Astrocyte (in vitro differentiated cells and primary cell): Measurements from ENCODE around the gene NLRP4. TPM values are rescaled to one million over a fixed set of nuclear protein-coding genes. Genes with fewer than 3 reads are reported as not detected.

Experiments used
- DNase-seq: peaks from one replicate; pipeline ENCODE4 v3.0.0-alpha.2; 2010; ENCODE audit warnings: low read depth
- FAIRE-seq: peaks from 2 replicates; lab custom pipeline; 2011; peaks lifted over from hg19 to GRCh38; lab: Jason Lieb, UNC
- H2AFZ ChIP-seq: 2 replicates; pipeline ENCODE4 v1.6.0; 2012; ENCODE audit warnings: low read depth, low read length, inconsistent platforms
- H3K27ac ChIP-seq: 2 replicates; pipeline ENCODE4 v1.5.1; 2011; ENCODE audit warnings: low read depth, low read length, inconsistent platforms
- H3K27me3 ChIP-seq: 2 replicates; pipeline ENCODE4 v1.6.0; 2011; ENCODE audit warnings: low read length, inconsistent platforms; ENCODE audit not compliant: insufficient read depth
- H3K36me3 ChIP-seq: 2 replicates; pipeline ENCODE4 v1.5.1; 2011; ENCODE audit warnings: low read length, inconsistent platforms; ENCODE audit not compliant: insufficient read depth
- H3K4me1 ChIP-seq: 2 replicates; pipeline ENCODE4 v1.5.1; 2011; ENCODE audit warnings: low read length, inconsistent platforms; ENCODE audit not compliant: insufficient read depth
- H3K4me2 ChIP-seq: 2 replicates; pipeline ENCODE4 v1.6.0; 2012; ENCODE audit warnings: low read length, inconsistent platforms
- H3K4me3 ChIP-seq: 2 replicates; pipeline ENCODE4 v1.5.1; 2011; ENCODE audit warnings: low read depth, mild to moderate bottlenecking, low read length, inconsistent platforms; ENCODE audit not compliant: insufficient read depth
- H3K79me2 ChIP-seq: 2 replicates; pipeline ENCODE4 v1.6.0; 2012; ENCODE audit warnings: mild to moderate bottlenecking, low read length, inconsistent platforms; ENCODE audit not compliant: insufficient read depth
- H3K9ac ChIP-seq: 2 replicates; pipeline ENCODE4 v1.6.0; 2012; ENCODE audit warnings: mild to moderate bottlenecking, low read length, inconsistent platforms
- H3K9me3 ChIP-seq: 2 replicates; pipeline ENCODE4 v1.5.1; 2012; ENCODE audit warnings: low read depth, mild to moderate bottlenecking, low read length, inconsistent platforms; ENCODE audit not compliant: insufficient read depth
- H4K20me1 ChIP-seq: 2 replicates; pipeline ENCODE4 v1.6.0; 2012; ENCODE audit warnings: low read length, inconsistent platforms; ENCODE audit not compliant: insufficient read depth
- H3K27ac Mint-ChIP-seq: one replicate; pipeline ENCODE4 v1.8.0; 2021; ENCODE audit warnings: mild to moderate bottlenecking, mixed read lengths; ENCODE audit not compliant: unreplicated experiment
- H3K27me3 Mint-ChIP-seq: one replicate; pipeline ENCODE4 v1.8.0; 2021; ENCODE audit warnings: low read depth, mixed read lengths; ENCODE audit not compliant: unreplicated experiment
- H3K36me3 Mint-ChIP-seq: one replicate; pipeline ENCODE4 v1.8.0; 2021; ENCODE audit warnings: low read depth, mixed read lengths; ENCODE audit not compliant: unreplicated experiment
- H3K4me1 Mint-ChIP-seq: one replicate; pipeline ENCODE4 v1.8.0; 2021; ENCODE audit warnings: low read depth, mixed read lengths; ENCODE audit not compliant: unreplicated experiment
- H3K4me3 Mint-ChIP-seq: one replicate; pipeline ENCODE4 v1.8.0; 2021; ENCODE audit warnings: mild to moderate bottlenecking, moderate library complexity, mixed read lengths; ENCODE audit not compliant: unreplicated experiment
- H3K9me3 Mint-ChIP-seq: one replicate; pipeline ENCODE4 v1.8.0; 2021; ENCODE audit warnings: mild to moderate bottlenecking, mixed read lengths; ENCODE audit not compliant: unreplicated experiment
- EZH2 ChIP-seq: IDR thresholded peaks from 2 replicates; pipeline ENCODE4 v1.6.1; 2012; ENCODE audit warnings: mild to moderate bottlenecking, low read length, inconsistent platforms; ENCODE audit not compliant: insufficient read depth
- total RNA-seq: library from RNA; stranded (reverse); gene quantifications from 2 replicates; pipeline ENCODE4 v1.2.1, GENCODE V29; 2021
- TF ChIP-seq, protein P1 (sequence below): IDR thresholded peaks from 2 replicates; pipeline ENCODE4 v1.5.1; 2011; ENCODE audit warnings: low read depth, mild to moderate bottlenecking, inconsistent platforms, low read length, moderate library complexity; ENCODE audit not compliant: insufficient read depth

The NLRP4 gene
- total RNA-seq, 1 donor from 2014 or later = not detected

DNA sequence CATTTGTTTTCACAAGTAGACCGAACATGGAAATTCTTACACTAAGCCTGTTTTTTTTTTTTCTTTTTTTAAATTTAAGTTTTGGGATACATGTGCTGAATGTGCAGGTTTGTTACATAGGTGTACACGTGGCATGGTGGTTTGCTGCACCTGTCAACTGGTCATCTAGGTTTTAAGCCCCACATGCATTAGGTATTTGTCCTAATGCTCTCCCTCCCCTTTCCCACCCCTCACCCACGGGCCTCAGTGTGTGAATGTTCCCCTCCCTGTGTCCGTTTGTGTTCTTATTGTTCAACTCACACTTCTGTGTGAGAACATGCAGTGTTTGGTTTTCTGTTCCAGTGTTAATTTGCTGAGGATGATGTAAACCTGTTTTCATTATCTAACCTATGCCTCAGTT, 2.6 kb downstream of the NLRP4 start:
- H2AFZ ChIP-seq = no peak overlapping the region
- no peak overlapping the region for H3K4me3 ChIP-seq
- DNase-seq (no peak), FAIRE-seq (no peak)
- no peaks in the 10 kb centered on the region for H3K36me3 ChIP-seq
- H3K79me2 ChIP-seq = no peaks in the 10 kb centered on the region
- Mint-ChIP-seq H3K4me3 (no peak overlapping the region), H3K4me1 (no peaks in the 10 kb centered on the region), H3K9me3 (peaks cover 12% of the 10 kb centered on the region), H3K36me3 (no peaks in the 10 kb centered on the region), H3K27me3 (no peaks in the 10 kb centered on the region), H3K27ac (no peak overlapping the region)
- H3K4me2 ChIP-seq = no peak overlapping the region
- H3K27me3 ChIP-seq = no peaks in the 10 kb centered on the region
- H3K27ac ChIP-seq = no peak overlapping the region
- H4K20me1 ChIP-seq = no peaks in the 10 kb centered on the region
- no peaks in the 10 kb centered on the region for H3K4me1 ChIP-seq
- H3K9me3 ChIP-seq = no peaks in the 10 kb centered on the region
- TF ChIP-seq, protein P1, sequence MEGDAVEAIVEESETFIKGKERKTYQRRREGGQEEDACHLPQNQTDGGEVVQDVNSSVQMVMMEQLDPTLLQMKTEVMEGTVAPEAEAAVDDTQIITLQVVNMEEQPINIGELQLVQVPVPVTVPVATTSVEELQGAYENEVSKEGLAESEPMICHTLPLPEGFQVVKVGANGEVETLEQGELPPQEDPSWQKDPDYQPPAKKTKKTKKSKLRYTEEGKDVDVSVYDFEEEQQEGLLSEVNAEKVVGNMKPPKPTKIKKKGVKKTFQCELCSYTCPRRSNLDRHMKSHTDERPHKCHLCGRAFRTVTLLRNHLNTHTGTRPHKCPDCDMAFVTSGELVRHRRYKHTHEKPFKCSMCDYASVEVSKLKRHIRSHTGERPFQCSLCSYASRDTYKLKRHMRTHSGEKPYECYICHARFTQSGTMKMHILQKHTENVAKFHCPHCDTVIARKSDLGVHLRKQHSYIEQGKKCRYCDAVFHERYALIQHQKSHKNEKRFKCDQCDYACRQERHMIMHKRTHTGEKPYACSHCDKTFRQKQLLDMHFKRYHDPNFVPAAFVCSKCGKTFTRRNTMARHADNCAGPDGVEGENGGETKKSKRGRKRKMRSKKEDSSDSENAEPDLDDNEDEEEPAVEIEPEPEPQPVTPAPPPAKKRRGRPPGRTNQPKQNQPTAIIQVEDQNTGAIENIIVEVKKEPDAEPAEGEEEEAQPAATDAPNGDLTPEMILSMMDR = no peak
- no peak for TF ChIP-seq EZH2
- H3K9ac ChIP-seq = no peak overlapping the region

DNA sequence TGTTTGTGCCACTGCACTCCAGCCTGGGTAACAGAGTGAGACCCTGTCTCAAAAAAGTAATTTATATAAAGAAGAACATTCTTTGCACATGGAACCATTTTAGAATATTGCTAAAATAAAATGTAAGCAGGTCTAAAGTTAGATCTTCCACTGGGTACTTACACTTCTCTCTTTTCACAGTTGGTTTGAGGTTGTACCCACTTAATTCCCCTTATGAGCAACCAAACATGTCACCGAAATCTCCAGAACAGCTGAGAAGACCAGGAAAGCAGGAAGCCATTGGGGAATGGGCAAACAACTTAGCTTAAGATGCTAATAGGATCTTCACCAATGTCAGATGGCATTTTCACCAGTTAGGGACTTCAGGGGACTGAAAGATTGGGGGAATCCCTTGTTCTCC, 18.8 kb downstream of the NLRP4 start:
- Histone ChIP-seq H3K4me3 (no peak overlapping the region), H3K9me3 (peaks cover 4% of the 10 kb centered on the region), H3K27me3 (no peaks in the 10 kb centered on the region), H3K4me1 (no peaks in the 10 kb centered on the region), H3K27ac (no peak overlapping the region), H4K20me1 (no peaks in the 10 kb centered on the region), H3K36me3 (no peaks in the 10 kb centered on the region), H2AFZ (no peak overlapping the region), H3K79me2 (no peaks in the 10 kb centered on the region), H3K9ac (no peak overlapping the region), H3K4me2 (no peak overlapping the region)
- H3K4me1 Mint-ChIP-seq = no peaks in the 10 kb centered on the region
- no peaks in the 10 kb centered on the region for H3K27me3 Mint-ChIP-seq
- peaks cover 29% of the 10 kb centered on the region for H3K9me3 Mint-ChIP-seq
- no peaks in the 10 kb centered on the region for H3K36me3 Mint-ChIP-seq
- no peak for FAIRE-seq
- TF ChIP-seq, protein P1 = no peak
- no peak for TF ChIP-seq EZH2
- no peak for DNase-seq
- H3K27ac Mint-ChIP-seq = no peak overlapping the region
- no peak overlapping the region for H3K4me3 Mint-ChIP-seq

DNA sequence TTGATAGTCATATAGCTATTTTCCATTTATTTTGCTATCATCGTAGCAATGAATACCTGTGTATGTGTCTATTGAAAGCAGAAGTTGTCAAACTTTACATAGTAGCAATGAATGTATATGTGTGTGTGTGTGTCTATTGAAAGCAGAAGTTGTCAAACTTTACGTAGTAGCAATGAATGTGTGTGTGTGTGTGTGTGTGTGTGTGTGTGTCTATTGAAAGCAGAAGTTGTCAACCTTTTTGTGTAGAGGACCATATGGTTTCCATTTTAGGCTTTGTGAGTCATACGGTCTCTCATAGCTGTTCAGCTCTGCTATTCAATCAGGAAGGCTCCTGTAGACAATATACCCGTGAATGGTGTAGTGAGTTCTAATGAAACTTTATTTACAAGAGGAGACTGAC, 20.8 kb downstream of the NLRP4 start:
- Mint-ChIP-seq H3K9me3 (peaks cover 32% of the 10 kb centered on the region), H3K4me1 (no peaks in the 10 kb centered on the region), H3K27ac (no peak overlapping the region), H3K27me3 (no peaks in the 10 kb centered on the region), H3K4me3 (no peak overlapping the region), H3K36me3 (no peaks in the 10 kb centered on the region)
- Histone ChIP-seq H4K20me1 (no peaks in the 10 kb centered on the region), H3K36me3 (no peaks in the 10 kb centered on the region), H3K9ac (no peak overlapping the region), H3K4me2 (no peak overlapping the region), H3K9me3 (peaks cover 8% of the 10 kb centered on the region), H3K4me3 (no peak overlapping the region), H3K27ac (no peak overlapping the region), H3K79me2 (no peaks in the 10 kb centered on the region), H2AFZ (no peak overlapping the region), H3K27me3 (no peaks in the 10 kb centered on the region), H3K4me1 (no peaks in the 10 kb centered on the region)
- no peak for DNase-seq
- TF ChIP-seq EZH2 = no peak
- TF ChIP-seq, protein P1 = no peak
- FAIRE-seq = no peak
